Osteoblast (primary cell): ENCODE results near the gene ALKBH4. TPM values are rescaled to one million over a fixed set of nuclear protein-coding genes. Genes with fewer than 3 reads are reported as not detected.

ENCODE experiments used
- DNase-seq: peaks from one replicate; pipeline ENCODE4 v3.0.0; 2011; ENCODE audit warnings: low spot score, mixed read lengths; ENCODE audit not compliant: insufficient read length; ENCODE audit errors: missing footprints
- H2AFZ ChIP-seq: 2 replicates; pipeline ENCODE4 v1.6.0; 2011; ENCODE audit warnings: mild to moderate bottlenecking, low read length
- H3K27ac ChIP-seq: 2 replicates; pipeline ENCODE4 v1.5.1; 2011; ENCODE audit warnings: mild to moderate bottlenecking, low read depth, low read length, moderate library complexity
- H3K27me3 ChIP-seq: 2 replicates; pipeline ENCODE4 v1.6.0; 2012; ENCODE audit warnings: mild to moderate bottlenecking, control low read depth, inconsistent platforms, low read length, moderate library complexity; ENCODE audit not compliant: insufficient read depth
- H3K36me3 ChIP-seq: 2 replicates; pipeline ENCODE4 v1.5.1; 2011; ENCODE audit warnings: mild to moderate bottlenecking, low read length, control low read depth, moderate library complexity; ENCODE audit not compliant: insufficient read depth
- H3K4me1 ChIP-seq: 2 replicates; pipeline ENCODE4 v1.5.1; 2011; ENCODE audit warnings: mild to moderate bottlenecking, low read length, control low read depth, moderate library complexity; ENCODE audit not compliant: insufficient read depth
- H3K4me2 ChIP-seq: 2 replicates; pipeline ENCODE4 v1.6.0; 2011; ENCODE audit warnings: mild to moderate bottlenecking, low read length; ENCODE audit not compliant: insufficient read depth
- H3K4me3 ChIP-seq: fragments of 200-600 bp; sonication (generic); 3 replicates; pipeline ENCODE4 v1.5.1; 2012; ENCODE audit warnings: mild to moderate bottlenecking, low read length, inconsistent platforms; ENCODE audit not compliant: insufficient read depth
- H3K79me2 ChIP-seq: 2 replicates; pipeline ENCODE4 v1.6.0; 2012; ENCODE audit warnings: mild to moderate bottlenecking, low read length, control low read depth, inconsistent platforms; ENCODE audit not compliant: insufficient read depth
- H3K9me3 ChIP-seq: 2 replicates; pipeline ENCODE4 v1.5.1; 2011; ENCODE audit warnings: low read depth, low read length, control low read depth
- H4K20me1 ChIP-seq: 2 replicates; pipeline ENCODE4 v1.6.0; 2012; ENCODE audit warnings: mild to moderate bottlenecking, low read length, control low read depth; ENCODE audit not compliant: insufficient read depth
- total RNA-seq: library from RNA; depleted of rRNA; stranded (reverse); fragments of >200 nt; gene quantifications from 2 replicates; pipeline ENCODE4 v1.2.3, GENCODE V29; 2012
- TF ChIP-seq, protein P1 (sequence below): IDR thresholded peaks from 2 replicates; pipeline ENCODE4 v1.5.1; 2011; ENCODE audit warnings: mild to moderate bottlenecking, low read depth, low read length, moderate library complexity; ENCODE audit errors: extremely low read depth

The ALKBH4 gene
- total RNA-seq, 1 donor, result 16.3 TPM

- TF ChIP-seq, protein P1, sequence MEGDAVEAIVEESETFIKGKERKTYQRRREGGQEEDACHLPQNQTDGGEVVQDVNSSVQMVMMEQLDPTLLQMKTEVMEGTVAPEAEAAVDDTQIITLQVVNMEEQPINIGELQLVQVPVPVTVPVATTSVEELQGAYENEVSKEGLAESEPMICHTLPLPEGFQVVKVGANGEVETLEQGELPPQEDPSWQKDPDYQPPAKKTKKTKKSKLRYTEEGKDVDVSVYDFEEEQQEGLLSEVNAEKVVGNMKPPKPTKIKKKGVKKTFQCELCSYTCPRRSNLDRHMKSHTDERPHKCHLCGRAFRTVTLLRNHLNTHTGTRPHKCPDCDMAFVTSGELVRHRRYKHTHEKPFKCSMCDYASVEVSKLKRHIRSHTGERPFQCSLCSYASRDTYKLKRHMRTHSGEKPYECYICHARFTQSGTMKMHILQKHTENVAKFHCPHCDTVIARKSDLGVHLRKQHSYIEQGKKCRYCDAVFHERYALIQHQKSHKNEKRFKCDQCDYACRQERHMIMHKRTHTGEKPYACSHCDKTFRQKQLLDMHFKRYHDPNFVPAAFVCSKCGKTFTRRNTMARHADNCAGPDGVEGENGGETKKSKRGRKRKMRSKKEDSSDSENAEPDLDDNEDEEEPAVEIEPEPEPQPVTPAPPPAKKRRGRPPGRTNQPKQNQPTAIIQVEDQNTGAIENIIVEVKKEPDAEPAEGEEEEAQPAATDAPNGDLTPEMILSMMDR, result no peak
These were observed 10.2 kb downstream of the ALKBH4 start for GRCh38 chr7:102454468-102454867.

DNA sequence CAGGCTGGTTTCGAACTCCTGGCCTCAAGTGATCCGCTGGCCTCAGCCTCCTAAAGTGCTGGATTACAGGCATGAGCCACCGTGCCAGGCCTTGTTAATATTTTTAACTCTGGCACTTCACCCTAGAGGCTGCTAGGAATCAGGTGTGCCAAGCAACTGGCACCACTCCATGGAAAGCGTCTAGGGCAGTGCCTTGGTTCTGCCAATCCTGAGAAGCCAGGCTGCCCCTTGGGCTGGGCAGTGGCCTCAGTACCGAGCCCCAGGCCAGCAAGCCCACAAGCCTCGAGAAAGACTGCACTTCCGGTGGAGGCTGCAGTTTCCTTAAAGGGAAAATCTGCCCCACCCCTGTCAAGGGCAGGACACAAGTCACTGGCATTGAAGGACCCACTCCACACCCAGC lies 11.3 kb downstream of the ALKBH4 start:
- peak; percentile 79 for DNase-seq
- Histone ChIP-seq H3K4me1 (peaks cover 8% of the 10 kb centered on the region), H3K9me3 (no peaks in the 10 kb centered on the region), H3K27me3 (no peaks in the 10 kb centered on the region), H2AFZ (no peak overlapping the region), H3K4me2 (no peak overlapping the region), H3K79me2 (no peaks in the 10 kb centered on the region), H3K36me3 (peaks cover 10% of the 10 kb centered on the region), H3K27ac (no peak overlapping the region), H4K20me1 (peaks cover 7% of the 10 kb centered on the region), H3K4me3 (no peak overlapping the region)
- TF ChIP-seq, protein P1, result no peak

More at GRCh38 chr7:102454468-102454867, 10.2 kb downstream of the ALKBH4 start:
- Histone ChIP-seq H2AFZ (no peak overlapping the region), H4K20me1 (peaks cover 7% of the 10 kb centered on the region), H3K27ac (no peak overlapping the region), H3K79me2 (no peaks in the 10 kb centered on the region), H3K4me3 (no peak overlapping the region), H3K27me3 (no peaks in the 10 kb centered on the region), H3K9me3 (no peaks in the 10 kb centered on the region), H3K36me3 (peaks cover 12% of the 10 kb centered on the region), H3K4me2 (no peak overlapping the region), H3K4me1 (peaks cover 8% of the 10 kb centered on the region)
- peak; percentile 72 for DNase-seq

- no peak overlapping the region for H3K27ac ChIP-seq
- H3K79me2 ChIP-seq, result no peaks in the 10 kb centered on the region
- no peaks in the 10 kb centered on the region for H3K9me3 ChIP-seq
- H3K27me3 ChIP-seq, result no peaks in the 10 kb centered on the region
- TF ChIP-seq, protein P1, result no peak
- peaks cover 8% of the 10 kb centered on the region for H3K4me1 ChIP-seq
- H2AFZ ChIP-seq, result no peak overlapping the region
- no peak for DNase-seq
- no peak overlapping the region for H3K4me2 ChIP-seq
- peaks cover 10% of the 10 kb centered on the region for H4K20me1 ChIP-seq
- peaks cover 13% of the 10 kb centered on the region for H3K36me3 ChIP-seq
- no peak overlapping the region for H3K4me3 ChIP-seq
These were observed 12.2 kb downstream of the ALKBH4 start for GRCh38 chr7:102452451-102452850.

DNA sequence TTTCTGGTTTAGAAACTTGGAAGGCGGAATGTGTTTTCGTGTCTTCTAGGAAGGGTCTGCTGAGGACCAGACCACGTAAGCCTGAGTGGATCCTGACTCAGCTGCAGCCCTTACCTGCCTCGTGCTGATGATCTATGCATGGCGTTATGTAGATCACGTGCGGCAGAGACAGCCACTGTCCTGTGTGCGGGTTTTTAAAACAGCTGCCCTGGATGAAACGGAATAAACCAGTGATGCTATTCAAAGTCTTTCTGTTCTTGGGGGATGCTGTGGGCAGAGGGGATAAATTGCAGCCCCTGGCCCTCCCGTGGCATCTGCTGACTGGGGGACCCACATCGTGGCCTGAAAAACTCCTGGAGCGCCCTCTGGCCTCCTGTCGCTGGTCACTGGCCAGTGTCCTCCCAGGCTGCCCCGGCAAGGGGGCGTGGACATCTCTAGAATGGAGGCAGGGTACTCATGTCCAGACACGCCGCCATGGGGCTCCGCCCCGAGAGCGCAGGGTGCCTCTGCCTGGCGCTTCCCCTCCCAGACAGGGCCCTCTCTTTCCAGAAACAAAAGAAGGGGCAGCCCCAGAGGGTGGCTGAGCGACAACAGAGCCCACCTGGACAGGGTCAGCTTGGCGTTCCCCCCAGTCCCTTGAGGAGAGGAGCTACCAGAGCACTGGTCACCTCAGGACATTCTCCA lies 13.2 kb downstream of the ALKBH4 start:
- Histone ChIP-seq H4K20me1 (peaks cover 10% of the 10 kb centered on the region), H3K36me3 (peaks cover 10% of the 10 kb centered on the region), H3K4me2 (peak overlapping the region; percentile 56), H3K9me3 (no peaks in the 10 kb centered on the region), H2AFZ (no peak overlapping the region), H3K79me2 (no peaks in the 10 kb centered on the region), H3K27me3 (no peaks in the 10 kb centered on the region), H3K4me1 (peaks cover 8% of the 10 kb centered on the region), H3K4me3 (no peak overlapping the region), H3K27ac (no peak overlapping the region)
- peak; percentile 86 for DNase-seq
- TF ChIP-seq, protein P1, result no peak
